Left lung (tissue), 10 donors: ENCODE measurements around the gene RAET1G. TPM values are rescaled to one million over a fixed set of nuclear protein-coding genes. Genes with fewer than 3 reads are reported as not detected.

Experiments
- ATAC-seq: fragments of 200-7000 bp; cut with Tn5 transposase; one replicate; pipeline ENCODE4 v1.9.1; 2020; ENCODE audit warnings: moderate library complexity
- DNase-seq, 4 donors: peaks; one replicate each; pipeline ENCODE4 v3.0.0-alpha.2; 2013 to 2020
- H3K27ac ChIP-seq, 2 donors: fragments of 200-600 bp; sonication (generic) in 1 of 2; one replicate each; pipeline versions ENCODE4 v1.5.0 to v1.8.0; 2020 to 2021
- H3K27me3 ChIP-seq, 2 donors: fragments of 200-600 bp; sonication (generic) in 1 of 2; one replicate each; pipeline versions ENCODE4 v1.5.0 to v1.8.0; 2020 to 2021
- H3K36me3 ChIP-seq, 2 donors: fragments of 200-600 bp; sonication (generic) in 1 of 2; one replicate each; pipeline versions ENCODE4 v1.5.0 to v1.8.0; 2020 to 2021
- H3K4me1 ChIP-seq, 2 donors: fragments of 200-600 bp; one replicate each; pipeline ENCODE4 v1.8.0; 2021
- H3K4me3 ChIP-seq, 2 donors: fragments of 200-600 bp; sonication (generic) in 1 of 2; one replicate each; pipeline versions ENCODE4 v1.5.0 to v1.8.0; 2020 to 2021; ENCODE audit warnings: mild to moderate bottlenecking in 1 of 2
- H3K9me3 ChIP-seq, 2 donors: fragments of 200-600 bp; sonication (generic) in 1 of 2; one replicate each; pipeline versions ENCODE4 v1.5.0 to v1.8.0; 2020 to 2021
- intact Hi-C, 2 donors: fragments of 100-400 bp; cut with DNase I; formaldehyde crosslinking; loops; one replicate each; pipeline versions ENCODE4 v1.11.2 to v1.14.2; 2022
- polyA plus RNA-seq, 6 donors: library from polyadenylated mRNA; unstranded; fragments of 120-200 nt; gene quantifications; one replicate each; pipeline ENCODE4 v1.2.1, GENCODE V29; 2013; ENCODE audit not compliant: insufficient read length in 6 of 6
- total RNA-seq, 2 donors: library from RNA; stranded (reverse); fragmentation: NEBNext Ultra II Directional; extraction: Animal tissue kit (Norgen Biotek cat#: 25700); gene quantifications; one replicate each; pipeline ENCODE4 v1.2.1, GENCODE V29; 2021
- TF ChIP-seq, protein P1 (sequence below), 2 donors: fragments of 200-600 bp; sonication (generic) in 1 of 2; IDR thresholded peaks; one replicate each; pipeline versions ENCODE4 v1.5.0 to v1.8.0; 2021; ENCODE audit warnings: antibody characterized with exemption in 2 of 2
- donor health status: DM: no; HTN: yes; CAD: no.
- donor health status: DM: no; HTN: no; CAD: no.

The RAET1G gene
- total and polyA plus RNA-seq, 8 donors, result 0.76 to 2.8 (median 1.6) TPM

DNA sequence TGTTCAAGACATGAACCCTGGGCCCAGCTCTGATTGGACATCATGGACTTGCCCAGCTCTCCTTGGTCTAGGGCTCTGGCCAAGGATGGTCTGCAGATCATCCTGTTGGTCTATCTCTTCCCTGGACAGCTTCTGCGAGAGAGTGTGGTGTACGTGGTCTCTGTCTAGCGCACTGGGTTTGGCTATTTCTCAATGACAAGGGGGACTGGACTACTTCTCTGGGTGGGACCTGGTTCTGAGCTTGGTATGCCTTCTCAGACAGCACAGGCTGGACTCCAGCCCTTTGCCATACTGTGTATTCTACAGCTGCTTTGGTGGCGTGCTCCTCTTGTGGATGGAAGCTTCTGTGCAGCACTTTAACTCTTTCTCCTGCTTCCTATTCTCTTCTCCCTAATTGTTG is 16.5 kb downstream of the RAET1G start:
- H3K9me3 ChIP-seq, result peaks cover 0 to 13% of the 10 kb centered on the region in 2 donors
- no peak overlapping the region for H3K4me3 ChIP-seq
- ATAC-seq (no peak), DNase-seq (no peak)
- no peaks in the 10 kb centered on the region for H3K36me3 ChIP-seq
- H3K27ac ChIP-seq, result no peak overlapping the region
- peaks cover 0 to 7% of the 10 kb centered on the region in 2 donors for H3K4me1 ChIP-seq
- TF ChIP-seq, protein P1, sequence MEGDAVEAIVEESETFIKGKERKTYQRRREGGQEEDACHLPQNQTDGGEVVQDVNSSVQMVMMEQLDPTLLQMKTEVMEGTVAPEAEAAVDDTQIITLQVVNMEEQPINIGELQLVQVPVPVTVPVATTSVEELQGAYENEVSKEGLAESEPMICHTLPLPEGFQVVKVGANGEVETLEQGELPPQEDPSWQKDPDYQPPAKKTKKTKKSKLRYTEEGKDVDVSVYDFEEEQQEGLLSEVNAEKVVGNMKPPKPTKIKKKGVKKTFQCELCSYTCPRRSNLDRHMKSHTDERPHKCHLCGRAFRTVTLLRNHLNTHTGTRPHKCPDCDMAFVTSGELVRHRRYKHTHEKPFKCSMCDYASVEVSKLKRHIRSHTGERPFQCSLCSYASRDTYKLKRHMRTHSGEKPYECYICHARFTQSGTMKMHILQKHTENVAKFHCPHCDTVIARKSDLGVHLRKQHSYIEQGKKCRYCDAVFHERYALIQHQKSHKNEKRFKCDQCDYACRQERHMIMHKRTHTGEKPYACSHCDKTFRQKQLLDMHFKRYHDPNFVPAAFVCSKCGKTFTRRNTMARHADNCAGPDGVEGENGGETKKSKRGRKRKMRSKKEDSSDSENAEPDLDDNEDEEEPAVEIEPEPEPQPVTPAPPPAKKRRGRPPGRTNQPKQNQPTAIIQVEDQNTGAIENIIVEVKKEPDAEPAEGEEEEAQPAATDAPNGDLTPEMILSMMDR (IDR thresholded peaks at IDR 0.05), result no peak
- H3K27me3 ChIP-seq, result no peaks in the 10 kb centered on the region
- intact Hi-C loops, result no loop called here

DNA sequence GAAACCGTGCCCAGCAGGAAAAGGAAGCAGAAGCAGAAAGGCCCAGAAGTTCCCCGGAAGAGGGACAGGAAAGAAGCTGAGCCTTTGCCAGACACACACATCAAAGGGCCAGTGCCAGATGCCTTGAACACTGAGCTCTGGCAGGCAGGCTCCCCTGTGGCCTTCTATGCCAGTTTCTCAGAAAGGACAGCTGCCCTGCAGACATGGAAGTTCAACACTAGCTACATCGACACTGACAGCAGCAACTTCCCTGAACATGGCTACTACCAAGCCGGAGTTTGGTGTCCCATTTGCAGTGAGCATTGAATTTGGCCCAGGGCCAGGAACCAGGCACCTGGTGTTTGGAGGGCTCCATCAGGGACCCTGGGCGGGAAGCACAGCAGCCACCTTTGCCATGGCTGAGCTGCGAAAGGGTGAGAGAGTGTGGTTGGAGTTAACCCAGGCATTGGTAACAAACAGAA is 17.0 kb downstream of the RAET1G start:
- Histone ChIP-seq H3K27me3 (no peaks in the 10 kb centered on the region), H3K4me3 (no peak overlapping the region), H3K4me1 (peaks cover 0 to 7% of the 10 kb centered on the region in 2 donors), H3K9me3 (peaks cover 0 to 13% of the 10 kb centered on the region in 2 donors), H3K27ac (no peak overlapping the region), H3K36me3 (no peaks in the 10 kb centered on the region)
- no peak for DNase-seq
- no peak for ATAC-seq
- TF ChIP-seq, protein P1 (IDR thresholded peaks at IDR 0.05), result no peak
- intact Hi-C loops, result no loop called here

DNA sequence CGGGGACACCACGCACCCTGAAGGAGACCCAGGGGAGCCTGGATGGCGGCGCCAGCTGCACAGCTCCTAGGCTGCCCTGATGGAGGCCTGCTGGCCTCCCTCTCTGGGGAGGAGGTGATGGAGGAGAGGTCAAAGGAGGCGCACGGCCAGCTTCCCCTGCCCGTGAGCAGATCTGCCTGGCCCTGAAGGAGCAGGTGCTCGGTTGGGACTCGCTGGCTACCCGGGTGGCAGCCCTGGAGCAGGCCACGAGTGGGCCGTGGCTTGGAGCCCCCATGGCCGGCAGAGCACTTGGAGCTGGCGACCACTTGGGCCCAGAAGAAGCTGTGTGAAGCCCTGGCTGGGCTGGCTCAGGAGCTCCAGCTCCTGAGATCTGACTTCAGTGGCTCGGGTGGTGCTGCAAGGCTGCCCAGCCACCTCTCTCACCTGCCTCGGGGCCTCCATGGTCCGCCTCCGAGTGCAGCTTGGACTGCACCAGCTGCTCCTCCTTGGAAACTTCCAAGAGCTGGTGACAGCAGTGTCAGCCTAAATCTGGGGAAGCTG is 17.5 kb downstream of the RAET1G start:
- TF ChIP-seq, protein P1 (IDR thresholded peaks at IDR 0.05), result no peak
- no peak overlapping the region for H3K27ac ChIP-seq
- no peaks in the 10 kb centered on the region for H3K36me3 ChIP-seq
- no peak for DNase-seq
- no peaks in the 10 kb centered on the region for H3K27me3 ChIP-seq
- ATAC-seq, result no peak
- H3K4me1 ChIP-seq, result peaks cover 0 to 7% of the 10 kb centered on the region in 2 donors
- no peak overlapping the region for H3K4me3 ChIP-seq
- peaks cover 0 to 13% of the 10 kb centered on the region in 2 donors for H3K9me3 ChIP-seq
- intact Hi-C loops, result no loop called here

DNA sequence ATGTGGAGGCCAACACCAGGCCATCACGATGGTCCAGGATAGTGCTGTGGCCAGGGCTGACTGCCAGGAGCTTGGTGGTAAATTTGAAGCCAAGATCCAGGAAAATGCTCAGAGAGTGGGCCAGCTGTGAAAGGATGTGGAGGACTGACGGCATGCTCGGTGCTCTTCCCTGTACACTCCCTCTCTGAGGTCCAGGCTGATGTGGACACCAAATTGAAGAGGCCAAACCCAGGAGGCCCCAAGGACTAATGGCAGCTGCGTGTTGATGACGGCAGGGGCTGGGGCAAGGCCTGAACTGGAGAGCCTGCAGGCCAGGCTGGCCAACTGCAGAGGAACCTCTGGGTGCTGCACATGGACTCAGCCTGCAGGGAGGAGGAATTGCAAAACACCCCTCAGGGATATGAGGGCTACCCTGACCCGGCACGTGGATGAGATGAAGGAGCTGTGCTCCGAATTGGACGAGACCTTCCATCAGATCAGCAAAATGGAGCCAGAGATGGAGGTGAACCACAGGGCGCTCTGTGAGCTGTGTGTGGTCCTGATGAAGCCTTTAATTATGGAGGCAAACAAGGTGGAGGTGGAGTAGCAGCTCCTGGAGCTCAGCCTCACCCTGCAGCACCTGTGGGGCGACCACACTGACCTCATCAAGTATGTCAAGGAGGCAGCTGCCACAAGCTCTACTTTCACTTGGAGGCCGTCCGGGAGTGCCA is 18.1 kb downstream of the RAET1G start:
- H3K27me3 ChIP-seq, result no peaks in the 10 kb centered on the region
- DNase-seq (no peak), ATAC-seq (no peak)
- no peak overlapping the region for H3K4me3 ChIP-seq
- H3K4me1 ChIP-seq, result peaks cover 0 to 7% of the 10 kb centered on the region in 2 donors
- intact Hi-C loops, result no loop called here
- no peaks in the 10 kb centered on the region for H3K36me3 ChIP-seq
- no peak overlapping the region for H3K27ac ChIP-seq
- TF ChIP-seq, protein P1 (IDR thresholded peaks at IDR 0.05), result no peak
- H3K9me3 ChIP-seq, result peaks cover 0 to 13% of the 10 kb centered on the region in 2 donors

DNA sequence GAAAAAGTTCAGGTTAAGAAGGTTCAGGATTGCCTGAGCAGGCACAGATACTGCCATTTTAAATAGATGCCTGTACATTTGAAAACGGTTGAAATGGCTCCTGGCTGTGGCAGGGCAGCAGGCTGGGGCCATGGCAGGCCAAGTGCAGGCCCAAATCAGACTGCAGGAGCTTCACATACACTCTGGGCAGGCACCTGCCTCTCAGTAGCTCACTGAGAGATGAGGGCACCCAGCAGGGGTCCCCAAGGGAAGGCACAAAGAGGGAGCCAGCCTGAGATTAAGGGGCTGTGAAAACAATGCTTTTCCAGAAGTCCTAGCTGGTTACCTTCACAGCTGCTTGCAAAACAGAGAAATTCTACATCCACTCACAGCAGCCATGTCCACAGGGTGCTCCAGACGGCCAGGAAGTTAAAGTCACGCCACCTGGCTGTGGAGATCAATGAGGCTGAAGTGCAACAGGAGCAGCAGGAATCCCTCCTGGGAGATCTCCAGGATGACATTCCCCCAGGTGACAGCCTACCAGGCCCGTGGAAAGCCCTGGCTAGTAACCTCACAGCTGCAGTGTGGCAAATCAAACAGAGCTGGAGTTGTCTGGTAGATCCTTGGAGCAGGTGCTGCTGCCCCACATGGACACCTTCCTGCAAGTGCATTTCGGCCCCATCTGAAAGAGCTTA is 18.8 kb downstream of the RAET1G start:
- peaks cover 0 to 7% of the 10 kb centered on the region in 2 donors for H3K4me1 ChIP-seq
- DNase-seq (no peak), ATAC-seq (no peak)
- H3K27ac ChIP-seq, result no peak overlapping the region
- no peaks in the 10 kb centered on the region for H3K27me3 ChIP-seq
- H3K4me3 ChIP-seq, result no peak overlapping the region
- peaks cover 0 to 12% of the 10 kb centered on the region in 2 donors for H3K9me3 ChIP-seq
- intact Hi-C loops, result no loop called here
- H3K36me3 ChIP-seq, result no peaks in the 10 kb centered on the region
- TF ChIP-seq, protein P1 (IDR thresholded peaks at IDR 0.05), result no peak
